IMR-90 (cell line): ENCODE results near the gene ZNF287.

Experiments
- BHLHE40 ChIP-seq: fragments of 150-350 bp; IDR thresholded peaks from 2 replicates; pipeline ENCODE4 v1.6.1; 2016; ENCODE audit warnings: mild to moderate bottlenecking, low read depth, low read length
- CEBPB ChIP-seq: IDR thresholded peaks from 2 replicates; pipeline ENCODE4 v1.6.1; 2012; ENCODE audit warnings: low read depth, low read length, improper control_type of control experiment
- CHD1 ChIP-seq: IDR thresholded peaks from 2 replicates; pipeline ENCODE4 v1.6.1; 2012; ENCODE audit warnings: low read depth, low read length, improper control_type of control experiment
- FOS ChIP-seq: fragments of 150-350 bp; IDR thresholded peaks from 2 replicates; pipeline ENCODE4 v1.6.1; 2016; ENCODE audit warnings: low read depth, low read length
- MAFK ChIP-seq: IDR thresholded peaks from 2 replicates; pipeline ENCODE4 v1.6.1; 2012; ENCODE audit warnings: low read depth, low read length, improper control_type of control experiment
- NFE2L2 ChIP-seq: fragments of 150-350 bp; IDR thresholded peaks from 2 replicates; pipeline ENCODE4 v1.6.1; 2016; ENCODE audit warnings: low read depth, mild to moderate bottlenecking, low read length
- POLR2A ChIP-seq: IDR thresholded peaks from 2 replicates; pipeline ENCODE4 v1.6.1; 2012; ENCODE audit warnings: mild to moderate bottlenecking, low read depth, low read length
- RAD21 ChIP-seq: IDR thresholded peaks from 2 replicates; pipeline ENCODE4 v1.6.1; 2012; ENCODE audit warnings: low read length, improper control_type of control experiment
- RCOR1 ChIP-seq: IDR thresholded peaks from 2 replicates; pipeline ENCODE4 v1.6.1; 2012; ENCODE audit warnings: mild to moderate bottlenecking, low read length, improper control_type of control experiment; ENCODE audit not compliant: insufficient replicate concordance
- TF ChIP-seq, protein P1 (sequence below): conservative IDR thresholded peaks from 2 replicates; pipeline ENCODE4 v1.5.1; 2012; ENCODE audit warnings: mild to moderate bottlenecking, low read depth, low read length, improper control_type of control experiment
- TF ChIP-seq, protein P2 (sequence below): fragments of 150-350 bp; IDR thresholded peaks from 2 replicates; pipeline ENCODE4 v1.6.1; 2017; ENCODE audit warnings: mild to moderate bottlenecking, antibody characterized with exemption, low read length, low read depth

DNA sequence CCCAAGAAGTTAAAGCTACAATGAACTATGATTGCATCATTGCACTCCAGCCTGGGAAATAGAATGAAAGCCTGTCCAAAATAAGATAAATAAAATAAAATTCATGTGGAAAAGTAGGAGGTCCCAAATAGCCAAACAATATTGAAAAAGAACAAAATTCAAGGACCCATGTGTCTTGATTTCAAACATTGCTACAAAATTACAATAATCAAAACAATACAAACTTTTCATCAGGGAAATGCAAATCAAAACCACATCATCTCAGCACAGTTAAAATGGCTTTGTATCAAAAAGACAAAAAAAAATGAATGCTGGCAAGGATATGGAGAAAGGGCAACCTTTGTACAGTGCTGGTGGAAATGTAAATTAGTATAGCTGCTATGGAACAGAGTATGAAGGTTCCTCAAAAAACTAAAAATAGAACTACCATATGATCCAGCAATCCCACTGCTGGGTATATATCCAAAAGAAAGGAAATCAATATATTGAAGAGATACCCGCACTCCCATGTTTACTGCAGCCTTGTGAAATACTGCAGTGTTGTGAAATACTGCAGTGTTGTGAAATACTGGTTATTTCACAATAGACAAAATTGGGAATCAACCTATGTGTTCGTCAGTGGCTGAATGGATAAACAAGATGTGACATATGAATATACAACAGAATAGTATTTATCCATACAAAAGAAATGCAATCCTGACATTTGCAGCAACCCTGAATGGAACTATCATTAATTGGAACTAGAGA is 24.5 kb upstream of the ZNF287 start:
- TF ChIP-seq, protein P1, sequence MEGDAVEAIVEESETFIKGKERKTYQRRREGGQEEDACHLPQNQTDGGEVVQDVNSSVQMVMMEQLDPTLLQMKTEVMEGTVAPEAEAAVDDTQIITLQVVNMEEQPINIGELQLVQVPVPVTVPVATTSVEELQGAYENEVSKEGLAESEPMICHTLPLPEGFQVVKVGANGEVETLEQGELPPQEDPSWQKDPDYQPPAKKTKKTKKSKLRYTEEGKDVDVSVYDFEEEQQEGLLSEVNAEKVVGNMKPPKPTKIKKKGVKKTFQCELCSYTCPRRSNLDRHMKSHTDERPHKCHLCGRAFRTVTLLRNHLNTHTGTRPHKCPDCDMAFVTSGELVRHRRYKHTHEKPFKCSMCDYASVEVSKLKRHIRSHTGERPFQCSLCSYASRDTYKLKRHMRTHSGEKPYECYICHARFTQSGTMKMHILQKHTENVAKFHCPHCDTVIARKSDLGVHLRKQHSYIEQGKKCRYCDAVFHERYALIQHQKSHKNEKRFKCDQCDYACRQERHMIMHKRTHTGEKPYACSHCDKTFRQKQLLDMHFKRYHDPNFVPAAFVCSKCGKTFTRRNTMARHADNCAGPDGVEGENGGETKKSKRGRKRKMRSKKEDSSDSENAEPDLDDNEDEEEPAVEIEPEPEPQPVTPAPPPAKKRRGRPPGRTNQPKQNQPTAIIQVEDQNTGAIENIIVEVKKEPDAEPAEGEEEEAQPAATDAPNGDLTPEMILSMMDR: no peak
- TF ChIP-seq POLR2A (no peak), RCOR1 (no peak), CHD1 (no peak), MAFK (no peak), BHLHE40 (no peak), CEBPB (peak; percentile 93), NFE2L2 (no peak), FOS (no peak), RAD21 (no peak)
- TF ChIP-seq, protein P2, sequence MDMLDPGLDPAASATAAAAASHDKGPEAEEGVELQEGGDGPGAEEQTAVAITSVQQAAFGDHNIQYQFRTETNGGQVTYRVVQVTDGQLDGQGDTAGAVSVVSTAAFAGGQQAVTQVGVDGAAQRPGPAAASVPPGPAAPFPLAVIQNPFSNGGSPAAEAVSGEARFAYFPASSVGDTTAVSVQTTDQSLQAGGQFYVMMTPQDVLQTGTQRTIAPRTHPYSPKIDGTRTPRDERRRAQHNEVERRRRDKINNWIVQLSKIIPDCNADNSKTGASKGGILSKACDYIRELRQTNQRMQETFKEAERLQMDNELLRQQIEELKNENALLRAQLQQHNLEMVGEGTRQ: no peak
